ENCODE results near the gene MVK.
"Not testable (repeated sequence)": the region's sequence is repeated elsewhere in the genome, so short reads cannot be mapped to it uniquely, and the experiment has no call there.

MVK gene

DNA sequence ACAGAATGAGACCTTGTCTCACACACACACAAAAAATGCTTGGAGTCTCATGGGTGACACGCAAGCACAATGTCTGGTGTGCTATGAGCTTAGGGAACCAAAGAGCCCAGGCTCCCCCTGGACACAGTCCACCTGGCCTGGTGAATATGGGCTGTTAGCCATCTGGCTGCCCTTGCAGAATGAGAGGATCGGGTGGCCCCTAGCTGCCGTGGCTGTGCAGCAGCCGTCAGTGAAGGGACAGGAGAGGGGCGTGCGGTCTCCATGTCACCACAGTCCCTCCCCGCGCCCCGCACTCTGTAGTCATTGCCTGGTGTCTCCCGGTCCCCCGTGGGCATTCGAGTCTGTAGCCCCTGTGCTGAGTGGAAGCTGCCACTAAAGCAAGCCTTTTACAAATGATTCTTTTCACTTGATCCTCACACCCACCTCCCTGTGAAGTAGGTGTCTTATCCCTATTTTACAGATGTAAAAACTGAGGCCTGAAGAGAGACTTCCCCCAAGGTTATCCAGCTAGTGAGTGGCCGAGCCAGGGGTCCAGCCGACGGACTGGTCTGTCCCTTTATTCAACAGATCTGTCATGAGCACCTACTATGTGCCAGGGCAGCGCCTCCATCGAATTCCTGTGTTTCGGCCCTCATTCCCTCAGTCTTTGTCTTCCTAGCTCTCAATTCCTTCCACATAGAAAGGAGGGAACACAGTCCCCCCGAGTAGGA is 18.8 kb downstream of the MVK start:
- no peak for DNase-seq

DNA sequence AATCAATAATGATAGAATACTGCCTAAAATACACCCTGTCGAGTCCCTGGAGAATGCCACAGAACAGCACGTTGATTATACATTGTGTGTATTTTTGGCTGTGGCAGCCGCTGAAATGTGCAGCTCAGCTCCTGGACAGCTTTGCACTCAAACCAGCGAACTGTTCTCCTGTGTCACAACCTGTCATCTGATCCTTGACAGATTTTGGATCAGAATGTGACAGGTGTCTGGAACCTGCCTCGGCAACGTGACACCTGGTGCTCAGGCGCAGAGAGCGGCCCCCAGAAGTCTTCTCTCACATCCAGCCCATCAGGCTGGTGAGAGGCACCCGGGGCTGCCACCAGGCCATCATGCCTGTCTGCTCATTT is 19.3 kb downstream of the MVK start:
- no peak for DNase-seq

DNA sequence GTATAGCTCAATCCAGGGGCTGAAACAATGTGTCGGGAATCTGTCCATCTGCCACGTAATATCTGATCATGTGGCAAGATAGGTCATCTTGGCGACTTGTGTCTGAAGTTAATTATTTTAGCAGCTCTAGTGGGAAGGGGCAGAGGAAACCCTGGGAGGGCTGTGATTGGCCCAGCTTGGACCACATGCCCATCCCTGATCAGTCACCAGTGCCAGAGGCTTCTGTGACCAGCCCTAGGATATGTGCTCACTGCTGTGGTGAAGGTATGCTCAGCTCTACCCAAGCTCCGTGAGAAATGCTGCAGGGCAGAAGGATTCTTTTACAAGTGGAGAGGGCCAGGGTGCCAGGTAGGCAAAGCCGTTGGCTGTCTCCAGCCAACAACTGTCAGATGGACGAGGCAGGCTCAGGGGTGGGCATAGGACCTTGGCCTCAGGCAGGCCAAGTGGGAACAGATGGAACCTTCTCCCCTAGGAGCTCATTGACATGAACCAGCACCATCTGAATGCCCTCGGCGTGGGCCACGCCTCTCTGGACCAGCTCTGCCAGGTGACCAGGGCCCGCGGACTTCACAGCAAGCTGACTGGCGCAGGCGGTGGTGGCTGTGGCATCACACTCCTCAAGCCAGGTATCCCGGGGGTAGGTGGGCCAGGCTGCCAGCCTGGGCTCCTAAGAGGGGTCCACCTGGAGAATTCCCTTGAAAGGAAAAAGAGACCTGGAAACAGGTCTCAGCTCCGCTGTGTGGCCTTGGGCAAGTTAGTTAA is 21.1 kb downstream of the MVK start:
- no peak for DNase-seq

DNA sequence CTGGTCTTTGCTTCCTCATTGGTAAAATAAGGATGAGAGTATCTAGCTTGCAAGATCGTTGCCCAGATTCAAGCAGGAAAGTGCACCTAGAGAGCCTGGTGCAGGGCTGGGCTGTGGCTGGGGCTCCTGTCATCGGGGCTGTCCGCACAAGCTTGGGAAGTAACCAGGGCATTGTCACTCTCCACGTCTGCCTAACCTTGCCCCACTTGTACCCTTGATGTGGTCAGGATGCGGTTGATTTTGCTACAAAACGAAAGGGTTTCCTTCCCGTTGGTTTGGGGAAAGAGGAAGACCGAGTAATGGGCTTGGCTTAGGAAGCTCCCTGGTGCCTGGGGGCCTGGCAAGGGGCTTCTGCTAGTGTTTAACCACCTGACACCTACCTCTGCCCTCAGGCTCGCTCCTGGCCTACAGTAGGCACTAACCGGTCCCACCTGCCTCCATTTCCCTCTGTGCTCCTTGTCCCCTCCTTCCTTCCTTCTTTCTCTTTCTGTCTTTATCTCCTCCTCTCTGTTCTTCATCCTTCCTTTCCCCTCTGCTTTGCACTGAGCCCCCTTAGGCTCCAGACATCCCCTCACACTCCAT is 21.8 kb downstream of the MVK start:
- no peak for DNase-seq

DNA sequence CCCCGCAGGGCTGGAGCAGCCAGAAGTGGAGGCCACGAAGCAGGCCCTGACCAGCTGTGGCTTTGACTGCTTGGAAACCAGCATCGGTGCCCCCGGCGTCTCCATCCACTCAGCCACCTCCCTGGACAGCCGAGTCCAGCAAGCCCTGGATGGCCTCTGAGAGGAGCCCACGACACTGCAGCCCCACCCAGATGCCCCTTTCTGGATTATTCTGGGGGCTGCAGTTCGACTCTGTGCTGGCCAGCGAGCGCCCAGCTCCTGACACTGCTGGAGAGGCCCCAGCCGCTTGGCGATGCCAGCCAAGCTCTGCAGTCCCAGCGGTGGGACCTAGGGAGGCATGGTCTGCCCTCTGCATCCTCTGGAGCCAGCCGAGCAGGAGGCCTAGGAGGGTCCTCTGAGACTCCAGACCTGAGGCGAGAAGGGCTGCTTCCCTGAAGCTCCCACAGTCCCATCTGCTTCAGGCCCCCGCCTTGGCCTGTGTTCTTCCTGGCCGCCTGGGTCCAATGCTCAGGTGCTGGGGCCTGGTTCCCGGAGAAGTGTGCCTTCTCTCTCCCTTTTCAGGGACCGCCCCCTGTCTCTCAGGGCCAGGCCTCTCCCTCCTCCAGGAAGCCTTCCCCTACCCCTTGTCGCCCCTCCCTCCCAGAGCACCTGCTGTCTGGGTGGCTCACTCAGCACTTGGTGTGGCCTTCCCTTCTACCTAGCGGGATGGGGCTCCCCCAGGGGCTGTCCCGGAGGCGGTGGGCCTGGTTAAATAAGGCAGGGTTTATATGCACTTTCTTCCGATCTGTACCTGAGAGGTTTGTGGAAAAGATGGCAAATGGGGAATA is 23.0 kb downstream of the MVK start:
- DNase-seq, result no peak

DNA sequence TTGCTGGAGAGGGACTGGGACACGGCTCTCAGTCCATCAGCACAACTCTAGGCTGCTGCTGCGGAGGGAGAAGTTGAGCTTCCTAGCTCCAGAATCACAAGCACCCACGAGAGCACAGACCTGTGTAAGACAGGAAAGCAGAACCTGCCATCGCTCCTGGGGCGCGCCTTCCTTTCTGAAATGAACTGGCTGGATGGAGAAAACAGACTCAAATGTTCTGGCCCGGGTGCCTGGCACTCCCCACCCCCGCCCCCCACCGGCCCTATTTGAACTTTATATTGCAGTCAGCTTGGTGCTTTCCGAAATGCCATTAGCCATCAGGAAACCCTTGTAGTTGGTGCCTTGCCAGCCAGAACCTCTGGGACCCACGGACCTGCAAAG is 23.8 kb downstream of the MVK start:
- DNase-seq, result no peak

DNA sequence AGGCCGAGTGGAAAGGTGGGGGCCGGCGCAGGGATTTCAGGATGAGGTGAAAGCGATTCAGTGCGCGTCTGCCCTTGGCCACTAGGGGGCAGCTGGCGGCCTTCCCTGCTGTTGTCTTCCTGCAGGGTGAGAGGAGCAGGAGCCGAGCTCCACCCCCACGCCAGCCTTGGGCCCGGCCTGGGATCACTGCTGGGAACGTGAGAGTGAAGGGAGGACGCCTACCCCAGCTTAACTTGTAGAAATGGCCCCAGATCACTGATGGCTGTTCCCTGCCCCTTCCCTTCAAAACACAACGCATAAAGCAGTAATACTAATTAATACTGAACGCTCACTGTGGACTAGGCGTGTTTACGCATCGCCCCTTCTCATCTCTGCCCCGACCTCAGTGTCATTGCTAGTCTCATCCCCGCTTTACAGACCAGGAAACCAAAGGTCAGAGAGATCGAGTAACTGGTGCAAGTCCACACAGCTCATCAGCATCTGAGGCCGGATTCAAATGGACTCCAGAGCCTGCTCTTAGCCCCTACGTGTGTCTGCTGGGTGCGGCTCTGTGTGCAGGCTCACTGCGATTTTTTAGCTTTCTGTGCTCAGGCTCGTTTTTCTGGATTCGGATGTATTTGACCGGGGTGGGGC is 24.3 kb downstream of the MVK start:
- DNase-seq, result peak; percentile 92

DNA sequence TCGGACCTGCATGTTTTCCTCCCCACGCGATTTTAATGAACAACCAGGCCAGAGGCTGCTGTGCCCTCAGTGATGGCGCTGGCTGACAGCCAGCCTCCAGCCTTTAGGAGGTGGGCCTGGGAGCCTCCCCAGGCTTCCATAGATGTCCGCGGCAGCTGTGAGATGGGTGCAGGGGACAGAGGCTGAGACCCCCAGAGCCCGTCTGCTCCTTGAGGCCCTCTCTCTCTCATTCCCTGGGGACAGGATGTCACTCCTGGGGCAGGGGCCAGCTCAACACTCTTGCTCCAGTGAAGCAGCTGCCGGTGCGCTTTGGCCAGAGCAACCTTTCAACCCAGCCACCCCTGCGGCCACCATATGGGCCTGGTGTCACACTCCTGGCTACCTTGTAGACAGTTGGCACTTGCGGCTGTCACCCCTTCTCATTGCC is 24.8 kb downstream of the MVK start:
- no peak for DNase-seq

DNA sequence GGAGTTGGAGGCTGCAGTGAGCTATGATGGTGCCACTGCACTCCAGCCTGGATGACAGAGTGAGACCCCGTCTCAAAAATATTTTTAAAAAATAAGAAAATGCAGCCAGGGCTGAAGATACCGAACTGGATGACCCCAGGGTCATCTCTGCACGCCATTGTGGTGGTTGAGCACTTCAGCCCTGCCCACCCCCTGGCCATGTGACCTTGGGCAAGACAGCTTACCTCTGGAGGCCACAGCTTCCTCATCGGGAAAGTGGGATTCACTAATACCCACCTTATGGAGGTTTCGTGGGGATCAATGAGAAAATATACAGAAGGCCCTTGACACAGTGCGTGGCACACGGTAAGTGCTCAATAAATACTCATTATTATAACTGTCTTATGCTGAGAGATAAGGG is 25.5 kb downstream of the MVK start:
- no peak for DNase-seq

DNA sequence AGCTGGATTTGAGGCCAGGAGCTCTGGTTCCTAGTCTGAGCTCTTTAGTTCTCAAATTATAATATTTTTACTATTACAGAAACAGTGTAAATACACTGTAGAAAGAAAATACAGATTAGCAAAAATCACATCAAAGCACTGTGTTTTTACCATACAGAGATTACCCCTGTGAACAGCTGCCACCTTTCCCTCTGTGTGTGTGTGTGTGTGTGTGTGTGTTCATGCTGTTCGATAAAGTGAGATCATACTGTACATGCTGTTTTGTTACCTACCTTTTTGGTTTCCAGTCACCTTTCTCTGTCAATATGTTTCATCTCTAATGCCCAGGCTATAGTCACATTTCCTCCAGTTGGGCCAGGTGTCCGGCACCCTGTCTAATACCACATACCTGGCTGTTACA is 26.9 kb downstream of the MVK start:
- no peak for DNase-seq

DNA sequence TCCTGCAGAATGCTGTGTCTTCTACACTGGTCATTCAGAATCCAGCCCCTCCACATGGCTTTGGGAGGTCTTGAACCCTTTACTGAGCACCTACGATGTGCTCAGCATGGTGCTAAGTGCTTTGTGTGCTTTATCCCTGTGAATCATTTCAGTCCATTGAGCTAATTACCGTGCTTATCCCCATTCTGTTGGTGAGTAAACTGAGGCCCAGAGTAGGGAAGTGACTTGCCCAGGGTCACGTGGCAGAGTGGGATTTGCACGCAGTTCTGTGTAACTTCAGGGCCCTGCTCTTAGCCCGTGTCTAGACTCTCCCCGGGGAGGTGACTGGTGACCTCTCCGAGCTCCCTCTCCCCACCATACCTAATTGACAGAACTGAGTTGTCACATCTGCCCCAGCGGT is 27.4 kb downstream of the MVK start:
- no peak for DNase-seq

DNA sequence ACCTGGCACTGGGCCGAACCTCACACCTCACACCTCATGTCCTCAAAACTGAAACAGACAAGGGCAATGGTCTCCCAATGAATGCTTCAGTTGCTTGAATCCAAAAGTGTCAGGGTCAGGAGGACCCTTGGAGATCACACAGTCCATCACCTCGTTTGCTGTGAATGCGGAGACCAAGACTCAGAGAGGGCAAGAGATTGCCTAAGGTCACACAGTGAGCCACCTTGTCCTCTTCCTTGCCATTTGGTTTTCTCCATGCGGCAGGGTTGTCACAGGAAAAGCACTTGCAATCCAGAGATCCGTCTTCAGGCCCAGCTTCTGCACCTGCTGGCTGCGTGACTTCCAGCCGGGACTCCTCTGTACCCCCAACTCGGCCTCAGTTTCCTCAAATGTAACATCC is 28.0 kb downstream of the MVK start:
- no peak for DNase-seq

DNA sequence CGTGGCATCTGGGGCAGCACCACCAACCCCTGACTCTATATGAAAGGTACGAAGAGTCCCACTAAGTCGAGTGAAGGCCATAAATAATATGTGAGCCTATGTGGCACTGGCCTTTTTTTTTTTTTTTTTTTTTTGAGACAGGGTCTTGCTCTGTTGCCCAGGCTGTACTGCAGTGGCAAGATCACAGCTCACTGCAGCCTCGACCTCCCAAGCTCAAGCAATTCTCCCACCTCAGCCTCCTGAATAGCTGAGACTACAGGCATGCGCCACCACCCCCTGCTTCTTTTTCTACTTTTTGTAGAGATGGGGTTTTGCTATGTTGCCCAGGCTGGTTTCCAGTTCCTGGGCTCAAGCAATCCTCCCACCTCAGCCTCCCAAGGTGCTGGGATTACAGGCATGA is 28.5 kb downstream of the MVK start:
- DNase-seq, result not testable (repeated sequence)

DNA sequence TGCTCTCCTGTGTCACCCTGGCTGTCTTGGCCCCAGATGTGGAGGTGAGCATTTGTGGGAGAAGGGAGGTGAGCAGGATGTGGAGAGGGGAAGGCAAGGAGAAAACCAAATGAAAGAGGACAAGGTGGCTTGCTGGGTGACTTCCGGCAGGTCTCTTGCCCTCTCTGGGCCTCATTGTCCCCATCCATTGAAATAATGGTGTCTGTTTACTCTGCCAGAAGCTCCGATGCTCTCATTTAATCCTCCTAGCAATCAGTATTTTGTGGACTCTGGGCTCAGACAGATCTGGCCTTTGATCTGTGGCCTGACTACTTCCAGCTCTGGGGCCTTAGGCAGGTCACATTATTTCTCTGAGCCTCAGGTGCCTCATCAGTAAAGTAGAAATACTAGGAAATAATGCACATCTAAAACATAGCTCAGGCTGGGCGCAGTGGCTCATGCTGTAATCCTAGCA is 30.6 kb downstream of the MVK start:
- DNase-seq, result no peak

DNA sequence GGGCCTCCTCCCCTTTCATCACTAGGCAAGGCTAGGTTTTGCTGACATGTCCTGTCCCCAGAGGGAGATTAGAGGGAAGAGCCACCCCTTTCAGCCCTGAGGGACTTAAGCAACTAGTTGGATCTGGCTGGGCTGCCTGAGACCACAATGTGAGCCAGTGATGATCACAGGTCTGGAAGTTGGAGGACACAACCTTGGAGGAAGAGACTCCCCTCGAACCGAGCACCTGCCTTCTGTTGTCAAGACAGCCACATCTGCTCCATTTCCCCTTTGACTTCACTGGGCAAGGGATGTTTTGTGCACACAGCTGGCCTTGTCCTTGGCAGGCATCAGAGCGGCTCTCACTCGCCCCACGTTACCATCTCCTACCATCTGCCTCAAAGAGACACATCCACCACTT is 31.4 kb downstream of the MVK start:
- no peak for DNase-seq

DNA sequence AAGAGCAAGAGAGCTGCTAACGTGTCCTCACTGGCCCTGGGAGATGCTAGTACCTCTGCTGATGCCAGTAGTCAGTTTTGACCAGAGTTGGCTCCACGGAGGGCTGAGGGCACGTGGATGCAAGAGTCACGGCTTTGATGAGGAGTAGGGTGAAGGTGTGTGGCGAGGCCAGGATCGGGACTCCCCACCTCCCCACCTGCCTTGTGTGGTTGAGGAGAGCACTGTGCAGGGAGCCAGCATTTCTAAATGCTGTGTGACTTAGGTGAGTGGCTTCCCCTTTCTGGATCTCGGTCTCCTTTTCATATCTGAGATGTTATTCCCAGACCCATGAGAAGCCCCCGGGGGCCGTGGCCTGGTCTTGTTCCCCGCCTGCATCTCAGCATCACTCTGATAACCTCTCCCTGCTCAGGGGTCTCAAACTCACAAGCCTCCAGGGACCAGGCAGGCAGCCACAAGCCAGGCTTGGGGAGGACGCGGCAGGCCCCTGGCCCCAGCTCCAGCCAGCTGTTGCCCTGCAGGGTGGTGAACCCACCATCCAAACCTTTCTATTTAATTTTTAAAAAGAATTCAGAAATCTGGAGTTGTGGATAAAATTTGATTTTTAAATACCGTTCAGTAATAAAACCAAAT is 32.1 kb downstream of the MVK start:
- no peak for DNase-seq

DNA sequence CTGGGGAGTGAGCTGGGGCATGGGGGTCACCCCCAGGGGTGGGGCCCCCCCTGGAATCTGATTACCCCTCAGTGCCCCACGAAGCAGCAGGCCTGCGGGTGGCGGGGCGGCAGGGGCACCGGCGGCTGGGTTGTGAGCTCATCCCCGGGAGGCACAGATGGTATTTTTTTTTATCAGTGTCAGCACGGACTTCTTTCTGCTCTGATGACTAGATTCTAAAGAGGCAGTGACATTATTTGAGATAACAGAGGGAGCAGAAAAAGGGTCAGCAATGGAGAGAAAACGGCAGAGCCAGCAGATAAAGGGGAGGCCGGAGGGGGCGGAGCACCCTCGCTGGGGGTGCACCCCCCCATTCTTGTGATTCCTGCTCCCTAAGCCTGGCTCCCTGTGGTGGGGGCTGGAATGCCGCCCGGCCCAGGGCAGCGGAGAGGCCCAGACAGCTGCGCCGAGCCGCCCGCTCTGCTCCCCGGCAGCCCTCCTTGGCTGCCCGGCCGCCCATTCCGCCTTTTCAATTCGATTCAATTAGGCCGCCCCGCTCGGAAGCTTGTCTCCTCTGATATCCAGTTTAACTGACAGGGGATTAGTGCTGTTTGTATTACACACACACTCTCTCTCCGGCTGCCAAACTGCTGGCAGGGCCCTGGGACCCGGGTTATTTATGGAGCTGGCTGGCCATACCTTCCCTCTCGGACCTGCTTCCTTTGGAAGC is 32.9 kb downstream of the MVK start:
- DNase-seq, result peak; percentile 61

DNA sequence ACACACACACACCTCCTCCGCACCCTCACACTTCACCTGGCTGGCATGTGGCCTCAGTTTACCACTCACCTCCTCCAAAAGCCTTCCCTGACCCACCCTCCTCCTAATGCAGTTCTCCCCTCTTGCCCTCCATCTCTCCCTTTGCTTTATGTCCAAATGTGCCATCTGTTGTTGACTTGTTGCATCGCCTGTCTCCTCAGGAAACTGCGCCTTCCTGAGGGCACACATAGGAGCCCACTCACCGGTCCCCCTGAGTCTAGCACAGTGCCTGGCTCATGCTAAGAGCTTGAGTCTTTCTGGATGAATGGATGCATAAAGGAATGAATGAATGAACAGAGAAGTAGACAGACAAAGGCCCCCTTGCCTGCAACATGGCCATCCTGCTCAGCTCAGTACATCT is 34.0 kb downstream of the MVK start:
- no peak for DNase-seq

DNA sequence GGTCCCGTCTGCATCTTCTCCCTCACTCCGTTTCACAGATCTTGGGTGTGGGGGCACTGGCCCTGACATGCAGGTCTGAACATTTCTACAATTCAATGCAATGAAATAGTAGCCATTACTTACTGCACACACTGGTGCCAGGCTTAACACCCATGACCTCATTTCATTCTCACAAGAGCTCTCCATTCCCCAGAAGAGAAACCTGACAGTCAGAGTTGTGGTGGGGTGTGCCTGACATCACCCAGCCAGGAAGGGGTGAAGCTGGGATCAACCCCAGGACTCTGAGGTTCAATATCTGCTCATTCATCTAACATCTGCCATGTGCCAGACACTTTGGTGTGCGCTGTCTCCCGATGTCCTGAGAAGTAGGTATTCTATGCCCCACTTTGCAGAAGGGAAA is 34.7 kb downstream of the MVK start:
- DNase-seq, result no peak

DNA sequence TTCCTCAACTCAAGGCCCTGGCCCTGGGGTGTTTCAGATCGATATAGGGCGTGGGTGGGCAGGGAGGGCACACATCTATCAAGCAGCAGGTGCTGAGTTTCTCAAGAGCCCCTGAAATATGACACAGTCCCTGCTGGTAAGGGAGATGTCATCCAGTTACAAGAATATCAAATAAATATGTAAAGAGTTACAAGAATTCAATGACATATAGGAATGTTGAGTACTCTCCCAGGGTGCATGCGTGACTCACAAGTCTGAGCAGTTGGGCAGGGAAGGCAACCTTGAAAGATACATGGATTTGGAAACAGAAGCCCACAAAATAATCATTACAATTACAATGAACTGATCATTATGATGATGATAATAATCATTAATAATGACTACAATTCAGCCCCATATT is 35.2 kb downstream of the MVK start:
- DNase-seq, result no peak

DNA sequence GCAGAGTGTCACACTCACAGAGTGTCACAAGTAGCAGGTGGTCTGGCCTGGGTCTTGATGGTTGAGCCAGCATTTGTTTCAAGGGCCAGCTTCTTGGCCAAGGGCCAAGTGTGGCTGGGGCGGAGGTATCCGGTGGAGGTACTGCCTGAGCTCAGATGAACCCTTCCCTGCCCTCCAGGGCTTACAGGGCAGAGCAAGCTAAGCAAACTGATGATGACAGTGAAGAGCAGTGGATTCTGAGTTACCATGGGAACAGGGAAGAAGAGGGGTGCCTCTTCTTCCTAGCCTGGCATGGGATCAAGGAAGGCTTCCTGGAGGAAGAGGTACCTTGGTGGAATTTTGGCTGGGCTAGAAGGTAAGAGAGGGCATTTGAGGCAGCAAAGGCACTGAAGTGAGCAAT is 35.7 kb downstream of the MVK start:
- no peak for DNase-seq

DNA sequence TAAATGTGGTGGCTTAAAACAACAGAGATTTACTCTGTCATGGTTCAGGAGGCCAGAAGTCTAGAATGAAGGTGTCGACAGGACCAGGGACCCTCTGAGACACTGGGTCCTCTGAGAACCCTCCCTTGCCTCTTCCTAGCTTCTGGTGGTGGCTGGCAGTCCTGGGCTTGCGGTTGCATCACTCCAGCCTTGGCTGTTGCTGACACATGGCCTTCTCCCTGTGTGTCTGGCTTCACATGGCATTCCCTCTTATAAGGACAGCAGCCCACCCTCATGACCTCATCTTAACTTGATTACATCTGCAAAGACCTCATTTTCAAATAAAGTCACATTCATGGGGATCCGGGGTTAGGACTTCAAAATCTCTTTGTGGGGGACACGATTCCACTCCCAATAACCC is 36.9 kb downstream of the MVK start:
- DNase-seq, result no peak
